Measurements from ENCODE around the gene ANO1. TPM values are rescaled to one million over a fixed set of nuclear protein-coding genes. Genes with fewer than 3 reads are reported as not detected.

The ANO1 gene
- total and polyA plus RNA-seq, 2 donors (not counting 1 experiment from before 2014, with no cell fraction given), result not detected

- Mint-ChIP-seq H3K9me3 (ENCODE audit: insufficient read depth) (no peaks in the 10 kb centered on the region), H3K27ac (peak overlapping the region; percentile 92), H3K27me3 (no peaks in the 10 kb centered on the region), H3K4me1 (peaks cover 36% of the 10 kb centered on the region), H3K4me3 (peak overlapping the region; percentile 93)
- ChIA-PET POLR2A (no interaction called here), CTCF (interaction anchor here (1.8 kb wide), 1 partner anchor 8 kb away, joined by 7 read pairs; no protein-coding TSS in a partner anchor)
- no peaks in the 10 kb centered on the region for H3K27me3 ChIP-seq (replicated peaks in 1 of 4; ENCODE audit: control extremely low read depth in 1 of 4, control insufficient read depth in 3 of 4, insufficient read depth in 4 of 4, low read length in 3 of 4)
- H3K79me2 ChIP-seq (ENCODE audit: control insufficient read depth, insufficient read depth, low read length), result peaks cover 55% of the 10 kb centered on the region
- peak; percentile 67 for DNase-seq
- TF ChIP-seq EZH2 (IDR thresholded peaks at IDR 0.05; ENCODE audit: borderline replicate concordance, insufficient read depth, low read depth, low read length, poor library complexity, severe bottlenecking), result no peak
- TF ChIP-seq, protein P1, sequence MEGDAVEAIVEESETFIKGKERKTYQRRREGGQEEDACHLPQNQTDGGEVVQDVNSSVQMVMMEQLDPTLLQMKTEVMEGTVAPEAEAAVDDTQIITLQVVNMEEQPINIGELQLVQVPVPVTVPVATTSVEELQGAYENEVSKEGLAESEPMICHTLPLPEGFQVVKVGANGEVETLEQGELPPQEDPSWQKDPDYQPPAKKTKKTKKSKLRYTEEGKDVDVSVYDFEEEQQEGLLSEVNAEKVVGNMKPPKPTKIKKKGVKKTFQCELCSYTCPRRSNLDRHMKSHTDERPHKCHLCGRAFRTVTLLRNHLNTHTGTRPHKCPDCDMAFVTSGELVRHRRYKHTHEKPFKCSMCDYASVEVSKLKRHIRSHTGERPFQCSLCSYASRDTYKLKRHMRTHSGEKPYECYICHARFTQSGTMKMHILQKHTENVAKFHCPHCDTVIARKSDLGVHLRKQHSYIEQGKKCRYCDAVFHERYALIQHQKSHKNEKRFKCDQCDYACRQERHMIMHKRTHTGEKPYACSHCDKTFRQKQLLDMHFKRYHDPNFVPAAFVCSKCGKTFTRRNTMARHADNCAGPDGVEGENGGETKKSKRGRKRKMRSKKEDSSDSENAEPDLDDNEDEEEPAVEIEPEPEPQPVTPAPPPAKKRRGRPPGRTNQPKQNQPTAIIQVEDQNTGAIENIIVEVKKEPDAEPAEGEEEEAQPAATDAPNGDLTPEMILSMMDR (IDR thresholded peaks at IDR 0.05), result no peak
- no peaks in the 10 kb centered on the region for H3K9me3 ChIP-seq (ENCODE audit: control extremely low read depth in 1 of 3, control insufficient read depth in 2 of 3, insufficient read depth in 1 of 3, low read length in 2 of 3)
- peak overlapping the region; percentile 92 for H2AFZ ChIP-seq (ENCODE audit: insufficient read depth, low read depth, low read length, poor library complexity, severe bottlenecking)
- H3K36me3 ChIP-seq (replicated peaks in 1 of 2; ENCODE audit: control extremely low read depth in 1 of 2, control insufficient read depth in 1 of 2, extremely low read depth in 1 of 2, insufficient read depth in 2 of 2, low read length in 1 of 2), result peaks cover 2 to 43% of the 10 kb centered on the region in 2 experiments
- H4K20me1 ChIP-seq (ENCODE audit: control insufficient read depth, insufficient read depth, low read length, poor library complexity, severe bottlenecking), result peaks cover 54% of the 10 kb centered on the region
- peak overlapping the region; percentile 92 for H3K4me2 ChIP-seq (replicated peaks; ENCODE audit: low read depth, low read length, poor library complexity, severe bottlenecking)
- peaks cover 18 to 26% of the 10 kb centered on the region in 2 donors for H3K4me1 ChIP-seq (ENCODE audit: control insufficient read depth in 2 of 2, insufficient read depth in 2 of 2, low read length in 2 of 2)
- peak overlapping the region; percentile 96 for H3K9ac ChIP-seq (ENCODE audit: low read length)
- ATAC-seq (ENCODE audit: low read depth), result peak; percentile 44
- 14% methylated on average over 23 of the region's 30 CpGs for WGBS (ENCODE audit: insufficient coverage)
- peak overlapping the region; percentile 49 to 84 for H3K27ac ChIP-seq (ENCODE audit: low read length in 2 of 2)
- intact Hi-C loops (cut with micrococcal nuclease), result loop anchor here (1.0 to 5.0 kb wide), 3 partner anchors 66 to 1248 kb away; partner anchors contain the start of genes LTO1, NADSYN1 and PPFIA1
- H3K4me3 ChIP-seq (ENCODE audit: control extremely low read depth in 1 of 5, extremely low read depth in 1 of 5, insufficient read depth in 1 of 5, low read depth in 2 of 5, low read length in 4 of 5), result peak overlapping the region; percentile 80 to 98 (median 96)
These were observed 125.8 kb downstream of the ANO1 start for GRCh38 chr11:70203751-70204465.

- H3K4me1 ChIP-seq (ENCODE audit: control insufficient read depth in 2 of 2, insufficient read depth in 2 of 2, low read length in 2 of 2), result peaks cover 18 to 26% of the 10 kb centered on the region in 2 donors
- no peak overlapping the region for H2AFZ ChIP-seq (ENCODE audit: insufficient read depth, low read depth, low read length, poor library complexity, severe bottlenecking)
- intact Hi-C loops (cut with micrococcal nuclease), result loop anchor here (5.0 kb wide), 1 partner anchor 1248 kb away; the partner anchor contains the start of gene NADSYN1
- peaks cover 59% of the 10 kb centered on the region for H4K20me1 ChIP-seq (ENCODE audit: control insufficient read depth, insufficient read depth, low read length, poor library complexity, severe bottlenecking)
- peak overlapping the region; percentile 92 for H3K4me2 ChIP-seq (replicated peaks; ENCODE audit: low read depth, low read length, poor library complexity, severe bottlenecking)
- ATAC-seq (ENCODE audit: low read depth), result no peak
- peak overlapping the region; percentile 96 for H3K9ac ChIP-seq (ENCODE audit: low read length)
- CTCF ChIA-PET, result interaction anchor here (1.8 kb wide), 1 partner anchor 8 kb away, joined by 7 read pairs; no protein-coding TSS in a partner anchor
- TF ChIP-seq EZH2 (IDR thresholded peaks at IDR 0.05; ENCODE audit: borderline replicate concordance, insufficient read depth, low read depth, low read length, poor library complexity, severe bottlenecking), result no peak
- TF ChIP-seq, protein P1 (IDR thresholded peaks at IDR 0.05), result no peak
- peak overlapping the region; percentile 93 for H3K4me3 Mint-ChIP-seq
- DNase-seq, result no peak
- peak overlapping the region in 1 of 2 donors; percentile 84 for H3K27ac ChIP-seq (ENCODE audit: low read length in 2 of 2)
- peaks cover 57% of the 10 kb centered on the region for H3K79me2 ChIP-seq (ENCODE audit: control insufficient read depth, insufficient read depth, low read length)
- peak overlapping the region; percentile 92 for H3K27ac Mint-ChIP-seq
- H3K27me3 Mint-ChIP-seq, result no peaks in the 10 kb centered on the region
- no peaks in the 10 kb centered on the region for H3K27me3 ChIP-seq (replicated peaks in 1 of 4; ENCODE audit: control extremely low read depth in 1 of 4, control insufficient read depth in 3 of 4, insufficient read depth in 4 of 4, low read length in 3 of 4)
- peaks cover 37% of the 10 kb centered on the region for H3K4me1 Mint-ChIP-seq
- no peaks in the 10 kb centered on the region for H3K9me3 ChIP-seq (ENCODE audit: control extremely low read depth in 1 of 3, control insufficient read depth in 2 of 3, insufficient read depth in 1 of 3, low read length in 2 of 3)
- H3K9me3 Mint-ChIP-seq (ENCODE audit: insufficient read depth), result no peaks in the 10 kb centered on the region
- POLR2A ChIA-PET, result no interaction called here
- H3K36me3 ChIP-seq (replicated peaks in 1 of 2; ENCODE audit: control extremely low read depth in 1 of 2, control insufficient read depth in 1 of 2, extremely low read depth in 1 of 2, insufficient read depth in 2 of 2, low read length in 1 of 2), result peaks cover 6 to 48% of the 10 kb centered on the region in 2 experiments
- H3K4me3 ChIP-seq (ENCODE audit: control extremely low read depth in 1 of 5, extremely low read depth in 1 of 5, insufficient read depth in 1 of 5, low read depth in 2 of 5, low read length in 4 of 5), result peak overlapping the region; percentile 80 to 98 (median 96)
- 48% methylated on average over 3 of the region's 4 CpGs for WGBS (ENCODE audit: insufficient coverage)
These were observed 126.3 kb downstream of the ANO1 start for GRCh38 chr11:70204466-70204799.

All from B cell (primary cell).